ENCODE results near the gene EMC8.

Gene EMC8

GRCh38 chr16:85826686-85827247 is 27.4 kb upstream of the EMC8 start:
- H3K27me3 ChIP-seq (ENCODE audit: control insufficient read depth, insufficient read depth, low read length): no peaks in the 10 kb centered on the region
- TF ChIP-seq, protein P1, sequence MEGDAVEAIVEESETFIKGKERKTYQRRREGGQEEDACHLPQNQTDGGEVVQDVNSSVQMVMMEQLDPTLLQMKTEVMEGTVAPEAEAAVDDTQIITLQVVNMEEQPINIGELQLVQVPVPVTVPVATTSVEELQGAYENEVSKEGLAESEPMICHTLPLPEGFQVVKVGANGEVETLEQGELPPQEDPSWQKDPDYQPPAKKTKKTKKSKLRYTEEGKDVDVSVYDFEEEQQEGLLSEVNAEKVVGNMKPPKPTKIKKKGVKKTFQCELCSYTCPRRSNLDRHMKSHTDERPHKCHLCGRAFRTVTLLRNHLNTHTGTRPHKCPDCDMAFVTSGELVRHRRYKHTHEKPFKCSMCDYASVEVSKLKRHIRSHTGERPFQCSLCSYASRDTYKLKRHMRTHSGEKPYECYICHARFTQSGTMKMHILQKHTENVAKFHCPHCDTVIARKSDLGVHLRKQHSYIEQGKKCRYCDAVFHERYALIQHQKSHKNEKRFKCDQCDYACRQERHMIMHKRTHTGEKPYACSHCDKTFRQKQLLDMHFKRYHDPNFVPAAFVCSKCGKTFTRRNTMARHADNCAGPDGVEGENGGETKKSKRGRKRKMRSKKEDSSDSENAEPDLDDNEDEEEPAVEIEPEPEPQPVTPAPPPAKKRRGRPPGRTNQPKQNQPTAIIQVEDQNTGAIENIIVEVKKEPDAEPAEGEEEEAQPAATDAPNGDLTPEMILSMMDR (IDR thresholded peaks at IDR 0.05): no peak
- H3K4me3 ChIP-seq (ENCODE audit: low read depth, low read length): no peak overlapping the region
- H2AFZ ChIP-seq: no peak overlapping the region
- H3K36me3 ChIP-seq (ENCODE audit: control insufficient read depth, insufficient read depth, low read length): no peaks in the 10 kb centered on the region
- H3K9ac ChIP-seq: no peak overlapping the region
- no peaks in the 10 kb centered on the region for H3K9me3 ChIP-seq (ENCODE audit: control insufficient read depth, low read length)
- H3K79me2 ChIP-seq: no peaks in the 10 kb centered on the region
- H3K27ac ChIP-seq: no peak overlapping the region
- H3K4me2 ChIP-seq (ENCODE audit: low read length): no peak overlapping the region
- H3K4me1 ChIP-seq: no peaks in the 10 kb centered on the region

DNA sequence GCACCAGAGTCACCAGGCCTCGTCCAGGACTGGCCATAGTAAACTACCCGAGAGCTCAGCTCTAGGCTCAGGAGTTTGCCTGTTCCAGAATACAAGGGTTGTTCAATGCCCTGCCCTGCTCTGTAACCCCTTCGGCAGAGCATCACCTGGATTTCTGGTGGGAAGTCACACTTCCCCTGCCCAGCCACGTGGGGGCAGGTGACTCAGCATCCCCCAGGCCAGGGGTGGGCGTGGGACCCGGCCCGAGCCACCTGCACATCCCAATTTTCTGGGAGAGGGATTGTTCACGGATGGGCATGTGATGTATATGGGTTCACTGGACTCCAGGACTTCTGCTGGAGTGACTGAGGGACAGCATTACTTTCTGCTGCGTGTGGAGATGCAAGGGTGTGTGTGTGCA is 26.0 kb upstream of the EMC8 start:
- Histone ChIP-seq H3K36me3 (ENCODE audit: control insufficient read depth, insufficient read depth, low read length) (no peaks in the 10 kb centered on the region), H3K4me1 (peaks cover 2% of the 10 kb centered on the region), H3K27me3 (ENCODE audit: control insufficient read depth, insufficient read depth, low read length) (no peaks in the 10 kb centered on the region), H3K79me2 (no peaks in the 10 kb centered on the region), H3K4me2 (ENCODE audit: low read length) (no peak overlapping the region), H3K9ac (no peak overlapping the region), H3K9me3 (ENCODE audit: control insufficient read depth, low read length) (no peaks in the 10 kb centered on the region), H3K27ac (no peak overlapping the region), H2AFZ (no peak overlapping the region), H3K4me3 (ENCODE audit: low read depth, low read length) (no peak overlapping the region)
- TF ChIP-seq, protein P1 (IDR thresholded peaks at IDR 0.05): no peak

DNA sequence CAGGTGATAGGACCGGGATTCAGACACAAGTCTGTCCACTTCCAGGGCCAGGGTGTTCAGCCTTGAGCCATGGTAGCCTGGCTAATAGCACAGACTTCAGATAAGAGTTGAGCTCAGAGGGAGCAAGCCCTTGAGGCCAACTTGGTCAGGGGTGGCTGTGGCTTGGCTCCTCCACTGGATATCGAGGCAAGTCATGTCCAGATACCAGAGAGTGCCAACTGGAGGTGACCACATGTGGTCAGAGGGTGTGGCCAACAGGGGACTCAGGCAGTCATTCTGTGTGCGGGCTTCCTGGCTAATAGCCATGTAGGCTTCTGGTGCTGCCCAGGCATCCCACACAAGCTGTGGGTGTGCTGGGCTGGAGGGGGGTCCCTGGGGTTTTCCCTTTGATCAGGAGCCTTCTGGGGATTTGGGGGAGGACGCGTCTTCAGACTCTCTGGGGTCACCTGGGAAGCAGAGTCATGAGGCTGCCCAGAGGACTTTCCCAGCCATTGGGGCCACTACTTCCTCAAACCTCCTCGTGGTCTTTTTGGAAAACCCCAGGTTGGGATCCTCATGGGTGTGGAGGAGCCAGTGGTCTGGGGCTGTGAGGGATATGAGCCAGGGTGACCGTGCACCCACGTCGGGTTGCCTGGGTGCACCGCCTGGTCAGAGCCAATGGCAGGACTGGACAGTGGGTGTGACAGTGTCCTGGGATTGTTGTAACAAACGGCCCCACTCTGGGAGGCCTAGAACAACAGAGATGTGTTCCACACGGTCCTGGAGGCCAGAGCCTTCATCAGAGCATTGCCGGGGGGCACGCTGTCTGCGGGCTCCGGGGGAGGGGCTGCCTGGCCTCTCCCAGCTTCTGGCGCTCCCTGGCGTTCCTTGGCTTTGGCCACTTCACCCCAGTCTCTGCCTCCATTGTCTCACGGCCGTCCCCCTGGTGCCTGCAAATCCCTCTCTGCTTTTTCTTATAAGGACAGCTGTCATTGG is 25.1 kb upstream of the EMC8 start:
- H3K27me3 ChIP-seq (ENCODE audit: control insufficient read depth, insufficient read depth, low read length): no peaks in the 10 kb centered on the region
- no peak overlapping the region for H3K27ac ChIP-seq
- TF ChIP-seq, protein P1 (IDR thresholded peaks at IDR 0.05): no peak
- no peak overlapping the region for H3K4me2 ChIP-seq (ENCODE audit: low read length)
- no peaks in the 10 kb centered on the region for H3K79me2 ChIP-seq
- no peak overlapping the region for H3K9ac ChIP-seq
- H2AFZ ChIP-seq: no peak overlapping the region
- H3K4me3 ChIP-seq (ENCODE audit: low read depth, low read length): no peak overlapping the region
- no peaks in the 10 kb centered on the region for H3K36me3 ChIP-seq (ENCODE audit: control insufficient read depth, insufficient read depth, low read length)
- H3K9me3 ChIP-seq (ENCODE audit: control insufficient read depth, low read length): no peaks in the 10 kb centered on the region
- peaks cover 2% of the 10 kb centered on the region for H3K4me1 ChIP-seq

- Histone ChIP-seq H3K9ac (no peak overlapping the region), H3K27ac (no peak overlapping the region), H3K27me3 (ENCODE audit: control insufficient read depth, insufficient read depth, low read length) (no peaks in the 10 kb centered on the region), H3K36me3 (ENCODE audit: control insufficient read depth, insufficient read depth, low read length) (no peaks in the 10 kb centered on the region), H3K79me2 (no peaks in the 10 kb centered on the region), H3K4me1 (peaks cover 2% of the 10 kb centered on the region), H3K4me2 (ENCODE audit: low read length) (no peak overlapping the region), H3K9me3 (ENCODE audit: control insufficient read depth, low read length) (no peaks in the 10 kb centered on the region), H2AFZ (no peak overlapping the region), H3K4me3 (ENCODE audit: low read depth, low read length) (no peak overlapping the region)
- TF ChIP-seq, protein P1 (IDR thresholded peaks at IDR 0.05): no peak
Observed at GRCh38 chr16:85823328-85823920, 24.1 kb upstream of the EMC8 start.
